Adrenal gland (tissue), 12 donors: ENCODE measurements around the gene RYR3. TPM values are rescaled to one million over a fixed set of nuclear protein-coding genes. Genes with fewer than 3 reads are reported as not detected.

Experiments
- DNase-seq, 7 donors: peaks; one replicate each; pipeline ENCODE4 v3.0.0-alpha.2; 2019 to 2020
- H3K27ac ChIP-seq, 5 donors: fragments of 200-600 bp; sonication (generic) in 4 of 5; 1 replicate in 3 of 5; 2 replicates in 2 of 5; pipeline versions ENCODE4 v1.5.1 to v1.8.0; 2016 to 2020; ENCODE audit warnings: mild to moderate bottlenecking in 1 of 5
- H3K27me3 ChIP-seq: fragments of 200-600 bp; 2 replicates; pipeline ENCODE4 v1.8.0; 2021
- H3K36me3 ChIP-seq, 2 donors: fragments of 200-600 bp; replicated peaks in 1 of 2; 1 replicate in 1 of 2; 2 replicates in 1 of 2; pipeline versions ENCODE4 v1.5.1 to v1.8.0; 2018 to 2022
- H3K4me1 ChIP-seq, 2 donors: fragments of 200-600 bp; replicated peaks in 1 of 2; 1 replicate in 1 of 2; 2 replicates in 1 of 2; pipeline versions ENCODE4 v1.5.1 to v1.8.0; 2018 to 2021
- H3K4me3 ChIP-seq, 4 donors: fragments of 200-600 bp; sonication (generic) in 3 of 4; one replicate each; pipeline ENCODE4 v1.5.1; 2016 to 2018
- H3K9me3 ChIP-seq, 3 donors: fragments of 200-600 bp; sonication (generic) in 1 of 3; replicated peaks in 1 of 3; 1 replicate in 2 of 3; 2 replicates in 1 of 3; pipeline versions ENCODE4 v1.5.1 to v1.8.0; 2016 to 2021
- POLR2A ChIP-seq, 2 donors: fragments of 450-650 bp; IDR thresholded peaks; one replicate each; pipeline ENCODE4 v1.6.1; 2017; ENCODE audit warnings: antibody characterized with exemption in 2 of 2, mild to moderate bottlenecking in 2 of 2, moderate library complexity in 1 of 2
- WGBS, 4 donors: extraction: QIAGEN DNeasy Blood & Tissue Kit in 2 of 4; methylation state at CpG; one replicate each; pipeline versions ENCODE4 v1.1.5 to v1.1.7; 2013 to 2017; 5-methylcytosine and 5-hydroxymethylcytosine counted together
- intact Hi-C, 2 donors: fragments of 100-400 bp; cut with DNase I; formaldehyde crosslinking; loops; one replicate each; pipeline versions ENCODE4 v1.14.1 to v1.15.0; 2022 to 2023
- polyA plus RNA-seq, 3 donors: library from polyadenylated mRNA; stranded (reverse); fragments of 200-250 nt in 2 of 3; fragments of 350-450 nt in 1 of 3; fragmentation: Illumina TruSeq in 1 of 3; extraction: RNeasy Lipid Tissue Mini Kit (QIAGEN cat#74804) in 1 of 3; gene quantifications; one replicate each; pipeline ENCODE4 v1.2.3, GENCODE V29; 2013 to 2014
- total RNA-seq, 9 donors: library from RNA; depleted of rRNA in 4 of 9; stranded (reverse); fragments of >200 nt in 4 of 9; fragments of 120-200 nt in 1 of 9; fragmentation: NEBNext Ultra II Directional in 1 of 9; extraction: Animal tissue kit (Norgen Biotek cat#: 25700) in 1 of 9; gene quantifications; one replicate each; pipeline versions ENCODE4 v1.1.0 to v1.2.4, GENCODE V29; 2013 to 2023
- TF ChIP-seq, protein P1 (sequence below), 6 experiments: fragments of 450-650 bp in 4 of 6; fragments of 200-600 bp in 2 of 6; sonication (generic) in 1 of 6; IDR thresholded peaks; 1 replicate in 5 of 6; 2 replicates in 1 of 6; pipeline versions ENCODE4 v1.5.1 to v1.8.0; 2016 to 2021; ENCODE audit warnings: antibody characterized with exemption in 6 of 6, mild to moderate bottlenecking in 2 of 6, moderate library complexity in 1 of 6
- donor health status: healthy with polysubstance abuse.
- donor health status: Bipolar disorder and iron deficiency.
- donor health status: DM: yes; HTN: yes; CAD: no.
- donor health status: DM: no; HTN: no; CAD: no.
- donor health status: DM: no; HTN: no; CAD: no.
- donor health status: DM: yes; HTN: yes; CAD: no.

Gene RYR3
- total and polyA plus RNA-seq, 12 donors, result 0.32 to 60.7 (median 3.4) TPM

DNA sequence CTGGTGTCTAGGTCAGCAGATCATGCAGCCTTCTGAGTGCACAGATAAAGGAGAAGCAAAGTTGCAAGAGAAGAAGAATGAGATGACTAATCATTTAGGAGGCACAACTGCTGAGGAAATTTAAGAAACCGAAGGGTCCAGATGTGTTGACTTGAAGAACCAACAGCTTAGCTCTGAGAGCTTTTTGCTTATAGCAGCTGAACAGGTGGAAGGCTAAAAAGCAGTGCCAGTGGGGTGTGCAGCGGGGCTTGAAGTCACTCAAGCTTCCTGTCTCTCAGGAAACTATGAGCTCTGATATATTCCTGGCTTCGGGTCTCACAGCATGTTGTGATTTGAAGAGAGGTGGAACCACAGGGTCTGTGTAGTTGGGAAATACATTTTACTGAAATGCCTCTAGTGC, 305.7 kb downstream of the RYR3 start:
- H3K27ac ChIP-seq, result no peak overlapping the region
- intact Hi-C loops, result no loop called here
- no peak for TF ChIP-seq POLR2A (IDR thresholded peaks at IDR 0.05)
- TF ChIP-seq, protein P1, sequence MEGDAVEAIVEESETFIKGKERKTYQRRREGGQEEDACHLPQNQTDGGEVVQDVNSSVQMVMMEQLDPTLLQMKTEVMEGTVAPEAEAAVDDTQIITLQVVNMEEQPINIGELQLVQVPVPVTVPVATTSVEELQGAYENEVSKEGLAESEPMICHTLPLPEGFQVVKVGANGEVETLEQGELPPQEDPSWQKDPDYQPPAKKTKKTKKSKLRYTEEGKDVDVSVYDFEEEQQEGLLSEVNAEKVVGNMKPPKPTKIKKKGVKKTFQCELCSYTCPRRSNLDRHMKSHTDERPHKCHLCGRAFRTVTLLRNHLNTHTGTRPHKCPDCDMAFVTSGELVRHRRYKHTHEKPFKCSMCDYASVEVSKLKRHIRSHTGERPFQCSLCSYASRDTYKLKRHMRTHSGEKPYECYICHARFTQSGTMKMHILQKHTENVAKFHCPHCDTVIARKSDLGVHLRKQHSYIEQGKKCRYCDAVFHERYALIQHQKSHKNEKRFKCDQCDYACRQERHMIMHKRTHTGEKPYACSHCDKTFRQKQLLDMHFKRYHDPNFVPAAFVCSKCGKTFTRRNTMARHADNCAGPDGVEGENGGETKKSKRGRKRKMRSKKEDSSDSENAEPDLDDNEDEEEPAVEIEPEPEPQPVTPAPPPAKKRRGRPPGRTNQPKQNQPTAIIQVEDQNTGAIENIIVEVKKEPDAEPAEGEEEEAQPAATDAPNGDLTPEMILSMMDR (IDR thresholded peaks at IDR 0.05), result no peak
- H3K4me3 ChIP-seq, result no peak overlapping the region
- no peak for DNase-seq
- WGBS, 4 donors, result 41 to 64% (median 61%) methylated on average over 3 of the region's 3 CpGs
- H3K4me1 ChIP-seq, result no peaks in the 10 kb centered on the region
- H3K9me3 ChIP-seq, result no peaks in the 10 kb centered on the region
- no peaks in the 10 kb centered on the region for H3K36me3 ChIP-seq
- peaks cover under 1% of the 10 kb centered on the region for H3K27me3 ChIP-seq

- intact Hi-C loops, result no loop called here
- H3K27me3 ChIP-seq, result no peaks in the 10 kb centered on the region
- H3K4me3 ChIP-seq, result no peak overlapping the region
- TF ChIP-seq, protein P1 (IDR thresholded peaks at IDR 0.05), result no peak
- TF ChIP-seq POLR2A (IDR thresholded peaks at IDR 0.05), result no peak
- no peaks in the 10 kb centered on the region for H3K36me3 ChIP-seq
- DNase-seq, result no peak
- H3K27ac ChIP-seq, result no peak overlapping the region
- no peaks in the 10 kb centered on the region for H3K4me1 ChIP-seq
- H3K9me3 ChIP-seq, result no peaks in the 10 kb centered on the region
- WGBS, 4 donors, result 23 to 51% (median 45%) methylated on average over 5 of the region's 5 CpGs
These were observed 307.6 kb downstream of the RYR3 start for GRCh38 chr15:33618350-33618749.

- H3K4me3 ChIP-seq, result no peak overlapping the region
- no peaks in the 10 kb centered on the region for H3K36me3 ChIP-seq
- no peak for DNase-seq
- peaks cover 3% of the 10 kb centered on the region for H3K27me3 ChIP-seq
- H3K27ac ChIP-seq, result no peak overlapping the region
- TF ChIP-seq, protein P1 (IDR thresholded peaks at IDR 0.05), result no peak
- TF ChIP-seq POLR2A (IDR thresholded peaks at IDR 0.05), result no peak
- H3K9me3 ChIP-seq, result no peaks in the 10 kb centered on the region
- intact Hi-C loops, result no loop called here
- H3K4me1 ChIP-seq, result no peaks in the 10 kb centered on the region
These were observed 310.4 kb downstream of the RYR3 start for GRCh38 chr15:33621141-33621540.

DNA sequence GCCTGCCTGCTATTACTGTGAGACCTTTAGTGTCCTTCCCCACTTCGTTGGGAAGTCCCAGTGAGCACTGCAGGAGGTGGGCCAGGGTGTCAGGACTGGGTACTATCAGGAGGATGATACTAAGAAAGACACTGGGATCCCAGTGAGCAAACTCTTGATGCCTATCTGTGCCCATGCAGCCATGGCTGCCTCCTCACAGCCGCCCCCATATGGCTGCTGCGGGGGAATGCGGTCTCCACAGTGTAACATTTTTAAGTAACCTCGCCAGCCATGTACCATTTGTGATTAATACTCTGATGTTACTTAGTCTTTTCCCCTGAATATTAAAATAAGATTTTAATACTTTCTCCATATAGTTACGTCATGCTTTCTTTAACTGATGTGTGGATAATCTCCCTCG, 312.2 kb downstream of the RYR3 start:
- no peak overlapping the region for H3K27ac ChIP-seq
- H3K27me3 ChIP-seq, result peaks cover 3% of the 10 kb centered on the region
- DNase-seq, result no peak
- no peak overlapping the region for H3K4me3 ChIP-seq
- TF ChIP-seq POLR2A (IDR thresholded peaks at IDR 0.05), result no peak
- TF ChIP-seq, protein P1 (IDR thresholded peaks at IDR 0.05), result no peak
- no peaks in the 10 kb centered on the region for H3K36me3 ChIP-seq
- H3K9me3 ChIP-seq, result no peaks in the 10 kb centered on the region
- WGBS, 4 donors, result 75 to 83% (median 81%) methylated on average over 7 of the region's 7 CpGs
- intact Hi-C loops, result no loop called here
- H3K4me1 ChIP-seq, result no peaks in the 10 kb centered on the region
